Non-pigmented ciliary epithelial cell (primary cell): ENCODE data around the gene SYCP2.

ENCODE experiments used
- DNase-seq: peaks from one replicate; pipeline ENCODE4 v3.0.0-alpha.2; 2010; ENCODE audit warnings: low read depth

The SYCP2 gene

DNA sequence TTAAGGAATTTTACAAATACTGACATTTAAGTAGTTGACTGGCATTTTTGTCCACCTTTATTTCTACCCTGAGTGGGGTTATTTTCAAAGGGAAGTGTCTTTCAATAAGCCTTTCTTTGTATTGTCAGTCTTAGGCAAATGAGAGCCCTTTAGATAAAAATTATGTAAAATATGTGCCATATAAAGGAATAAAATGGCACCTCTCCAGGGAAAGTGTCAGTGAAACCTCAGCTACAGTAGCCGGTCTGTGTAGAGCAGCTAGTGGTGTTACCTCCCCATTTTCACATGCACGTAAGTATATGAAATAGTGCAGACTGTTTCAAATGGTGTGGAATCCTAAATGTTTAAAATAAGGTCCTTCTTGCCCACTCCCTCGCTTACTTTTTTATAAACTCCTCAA is 11.7 kb upstream of the SYCP2 start:
- DNase-seq, result no peak

DNA sequence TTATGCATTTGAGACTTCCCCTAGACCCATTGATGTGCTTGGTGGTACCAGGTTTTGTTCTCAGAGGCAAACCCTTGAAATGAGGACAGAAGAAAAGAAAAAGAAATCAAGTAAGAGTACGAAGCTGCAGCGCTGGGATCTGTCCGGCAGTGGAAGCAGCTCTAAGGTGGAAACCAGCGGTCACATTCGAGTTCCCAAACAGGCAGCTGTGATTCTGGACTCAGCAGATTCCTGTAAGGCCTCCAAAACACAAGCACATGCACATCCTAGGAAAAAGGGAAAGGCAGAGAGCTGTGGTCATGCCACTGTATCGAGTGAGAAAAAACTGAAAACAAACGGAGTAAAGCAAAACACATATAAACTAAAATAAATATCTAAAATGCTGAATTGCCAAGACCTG is 11.3 kb upstream of the SYCP2 start:
- DNase-seq, result no peak

DNA sequence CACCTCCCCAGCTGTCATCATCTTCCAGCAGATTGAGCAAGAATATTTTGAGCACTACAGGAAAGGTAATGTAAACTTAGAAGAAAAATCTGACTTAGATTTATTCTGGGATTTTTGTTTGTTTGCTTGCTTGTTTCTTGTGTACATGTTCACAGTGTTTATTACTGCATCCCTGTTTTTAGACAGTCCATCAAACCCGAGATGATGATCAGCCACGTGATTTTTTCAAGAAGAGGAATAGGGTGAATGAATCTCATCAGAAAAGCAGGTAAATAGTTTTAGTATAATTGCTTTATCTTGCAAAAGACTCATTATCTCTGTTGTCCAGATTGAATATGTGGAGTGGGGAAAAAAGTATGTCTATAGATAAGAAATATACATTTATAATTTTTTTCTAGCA is 8.8 kb upstream of the SYCP2 start:
- DNase-seq, result no peak

DNA sequence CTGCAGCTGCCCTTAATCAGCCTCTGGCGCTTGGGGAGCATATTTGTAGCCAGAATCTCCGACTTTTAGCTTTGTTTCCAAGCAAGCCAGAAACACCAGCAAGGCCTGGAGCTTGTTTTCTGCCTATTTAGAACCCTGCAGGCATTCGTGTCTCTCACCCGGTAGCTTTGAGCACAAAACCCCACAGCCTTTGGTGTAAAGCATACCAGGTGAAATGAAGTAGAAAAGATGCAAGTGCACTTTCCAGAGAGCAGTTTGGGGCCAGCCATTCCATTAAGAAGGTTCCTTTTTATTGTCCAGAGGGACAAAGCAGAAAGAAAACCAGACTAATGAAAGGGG is 7.5 kb upstream of the SYCP2 start:
- DNase-seq, result no peak

DNA sequence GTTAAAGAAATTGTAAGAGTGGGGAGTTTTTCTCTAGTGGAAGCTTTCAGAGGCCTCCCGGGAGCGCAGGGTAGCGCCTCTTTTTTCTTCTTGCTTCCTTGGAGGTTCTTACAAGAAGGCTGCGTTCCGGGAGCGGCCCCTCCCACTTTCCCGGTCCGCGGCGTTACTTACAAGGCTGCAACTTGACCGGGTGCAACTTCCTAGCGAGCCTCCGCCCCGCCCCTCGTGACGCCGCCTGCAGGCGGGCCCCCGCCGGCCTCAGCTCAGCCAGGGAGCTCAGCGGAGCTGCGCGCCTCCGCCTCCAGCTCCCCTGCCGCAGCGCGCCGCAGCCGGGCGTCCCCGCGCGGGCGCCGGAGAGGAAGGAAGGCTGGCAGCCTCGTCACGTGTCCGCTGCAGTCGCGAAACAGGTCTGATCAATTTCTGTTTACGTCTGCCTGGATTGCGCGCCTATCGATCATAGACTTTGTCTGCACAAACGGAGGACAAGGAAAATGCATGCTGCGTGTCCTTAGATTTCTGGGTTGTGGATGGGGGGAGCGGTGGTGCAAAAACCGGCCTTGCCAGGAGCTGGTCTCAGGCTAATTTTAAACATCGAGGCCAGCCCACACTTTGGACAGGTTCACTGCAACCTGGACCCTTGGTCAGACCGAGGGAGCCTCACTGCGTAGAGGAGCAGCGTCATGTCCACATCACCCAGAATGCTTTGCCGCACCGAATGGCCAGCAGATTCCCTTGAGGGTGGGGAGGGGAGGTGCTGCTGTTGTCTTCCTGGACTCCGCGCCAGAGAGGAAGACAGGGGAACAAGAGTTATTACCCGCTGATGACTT is 6.9 kb upstream of the SYCP2 start, which contains the start of the genes FAM217B and PPP1R3D:
Gene FAM217B (plus strand): TSS at position 261 of the 827 bp plus-strand sequence. CDS start 3,555 bp downstream, outside the sequence.
Gene PPP1R3D (minus strand): TSS at position 177 of the 827 bp plus-strand sequence. CDS start 374 bp downstream, outside the sequence.
- DNase-seq, result peak; percentile 84

DNA sequence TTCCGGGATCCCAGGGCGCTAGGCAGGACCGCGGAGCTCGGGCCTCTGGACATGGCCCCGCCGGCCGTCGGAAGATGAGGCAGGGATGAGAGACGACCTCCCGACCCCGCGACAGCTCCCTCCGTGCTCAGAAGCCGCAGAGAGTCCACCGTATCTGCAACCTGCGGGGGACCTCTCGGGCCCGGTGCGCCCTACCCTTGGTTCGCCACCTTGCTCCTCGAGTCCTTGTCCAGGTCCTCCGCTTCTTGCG is 6.4 kb upstream of the SYCP2 start:
- DNase-seq, result no peak

DNA sequence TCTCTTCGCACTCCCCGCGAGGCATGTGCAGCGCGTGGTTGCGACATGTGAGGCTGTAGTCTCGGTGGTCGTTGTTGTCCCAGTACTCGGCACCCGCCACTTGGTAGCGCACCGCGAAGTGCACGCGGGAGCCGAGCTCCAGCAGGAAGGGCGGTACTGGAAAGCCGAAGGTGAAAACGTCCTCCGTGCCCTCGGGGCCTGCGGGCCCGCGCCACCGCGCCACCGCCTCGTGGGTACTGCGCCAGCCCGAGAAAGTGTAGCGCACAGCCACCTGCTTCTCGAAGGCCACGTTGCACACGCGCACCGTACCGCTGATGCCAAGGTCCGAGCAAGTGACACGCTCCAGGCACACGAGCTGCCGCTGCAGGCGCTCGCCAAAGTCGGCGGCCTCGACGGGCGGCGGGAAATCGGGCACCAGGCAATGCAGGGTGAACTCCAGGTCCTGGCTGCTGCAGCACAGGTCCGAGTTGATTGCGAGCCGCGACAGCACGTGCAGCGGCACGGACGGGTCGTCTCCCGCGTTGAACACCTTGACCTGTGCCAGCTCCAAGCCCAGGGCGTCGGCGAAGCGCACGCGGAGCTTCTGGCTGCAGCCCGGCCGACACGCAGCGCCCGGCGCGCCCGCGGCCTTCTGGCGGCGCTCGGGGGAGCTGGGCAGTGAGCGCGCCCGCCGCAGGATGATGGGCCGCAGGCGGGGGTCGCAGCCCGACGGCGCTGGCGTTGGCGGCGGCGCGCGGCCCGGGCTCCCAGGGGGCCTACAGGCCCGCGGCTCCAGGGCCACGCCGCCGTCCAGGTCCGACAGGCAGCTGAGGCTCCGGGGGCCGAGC is 5.8 kb upstream of the SYCP2 start:
- no peak for DNase-seq

DNA sequence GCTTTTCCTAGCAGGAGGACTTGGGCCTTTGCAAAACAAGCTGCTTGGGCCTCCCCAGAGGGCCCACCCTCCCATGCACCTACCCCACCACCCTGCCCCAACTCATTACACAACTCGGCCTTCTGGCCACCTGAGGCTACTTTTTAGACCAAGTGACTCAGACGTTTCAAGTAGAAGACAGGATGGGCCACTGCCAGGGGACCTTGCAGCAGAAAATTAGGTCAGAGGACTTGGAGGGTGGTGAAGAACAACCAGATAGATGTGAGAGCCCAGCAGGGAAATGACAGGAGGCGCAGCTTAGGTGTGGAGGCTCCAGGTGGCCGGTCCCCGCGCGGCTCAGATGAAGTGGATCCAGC is 5.2 kb upstream of the SYCP2 start:
- DNase-seq, result no peak

DNA sequence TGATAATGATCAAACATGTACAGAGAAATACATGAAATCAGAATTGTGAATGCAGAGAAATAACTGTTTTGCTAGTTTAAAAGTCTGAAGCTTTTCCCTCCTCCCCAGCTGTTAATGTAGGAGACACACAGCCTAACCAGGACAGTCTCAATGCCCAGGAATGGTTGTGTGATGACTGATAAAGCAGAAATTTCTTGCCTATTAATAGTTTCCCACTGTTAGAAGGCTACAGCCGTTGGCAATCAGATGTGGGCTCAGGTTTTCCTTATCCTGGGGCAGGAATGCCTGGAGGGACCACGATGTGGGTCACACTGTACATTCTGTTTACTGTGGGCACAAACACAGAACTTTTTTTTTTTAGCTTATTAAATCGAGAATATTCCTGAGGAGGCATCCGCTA is 4.8 kb upstream of the SYCP2 start:
- no peak for DNase-seq

DNA sequence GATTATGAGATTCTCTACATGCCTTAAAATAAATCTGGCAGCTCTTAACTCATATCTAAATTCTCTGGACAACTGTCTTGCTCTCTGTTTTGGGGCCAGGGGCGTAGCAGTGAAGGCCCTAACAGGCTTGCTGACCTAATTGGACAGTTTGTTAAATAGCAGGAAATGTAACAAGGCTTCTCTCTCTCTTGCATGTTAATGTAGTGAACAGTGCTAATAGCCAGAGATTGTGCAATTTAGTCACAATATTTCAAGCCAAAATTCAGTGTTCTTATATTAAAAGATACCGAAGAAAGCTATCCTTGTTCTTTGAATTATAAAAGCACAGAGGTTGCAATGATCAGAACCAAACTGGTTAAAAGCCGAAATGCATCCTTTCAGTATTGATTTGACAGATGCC is 3.7 kb upstream of the SYCP2 start:
- DNase-seq, result no peak

DNA sequence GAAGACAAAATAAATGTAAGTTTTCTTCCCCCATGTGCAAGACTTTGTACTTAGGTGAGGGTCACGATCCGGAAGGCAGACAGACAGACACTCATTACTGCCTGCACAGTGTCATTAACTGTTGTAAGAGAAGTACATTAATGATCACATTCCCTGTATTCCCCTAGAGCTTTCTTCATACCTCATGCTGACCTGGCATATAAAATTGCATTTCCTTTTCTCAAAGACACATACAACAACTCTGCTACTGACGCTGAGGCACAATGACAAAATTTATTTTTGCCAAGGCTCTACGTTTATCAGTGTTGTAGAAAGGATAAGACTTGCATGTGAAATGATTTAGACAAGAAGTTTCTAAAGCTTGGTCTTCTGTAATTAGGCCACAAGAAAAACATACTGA is 3.0 kb upstream of the SYCP2 start:
- DNase-seq, result no peak

DNA sequence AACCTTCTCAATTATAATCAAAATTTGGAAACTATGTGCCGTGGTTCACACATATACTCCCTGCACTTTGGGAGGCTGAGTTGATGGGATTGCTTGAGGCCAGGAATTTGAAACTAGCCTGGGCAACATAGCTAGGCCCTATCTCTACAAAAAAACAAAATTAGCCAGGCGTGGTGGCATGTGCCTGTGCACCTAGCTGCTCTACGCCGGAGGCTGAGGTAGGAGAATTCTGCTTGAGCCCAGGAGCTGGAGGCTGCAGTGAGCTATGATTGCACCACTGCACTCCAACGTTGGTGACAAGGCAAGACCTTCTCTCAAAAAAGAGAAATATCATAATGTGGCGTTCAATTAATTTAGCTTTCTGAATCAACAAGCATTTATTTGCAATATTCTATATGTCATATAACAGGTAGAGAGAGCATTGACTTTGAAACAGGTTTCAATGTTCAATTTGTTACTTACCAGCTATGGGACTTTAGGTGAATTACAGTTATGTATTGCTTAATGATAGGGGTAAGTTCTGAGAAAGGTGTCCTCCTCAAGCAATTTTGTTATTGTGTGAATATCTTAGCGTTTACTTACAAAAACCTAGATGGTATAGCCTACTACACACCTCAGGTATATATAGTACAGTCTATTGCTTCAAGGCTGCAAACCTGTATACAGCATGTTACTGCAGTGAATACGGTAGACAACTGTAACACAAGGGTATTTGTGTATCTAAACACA is 2.2 kb upstream of the SYCP2 start:
- DNase-seq, result no peak

DNA sequence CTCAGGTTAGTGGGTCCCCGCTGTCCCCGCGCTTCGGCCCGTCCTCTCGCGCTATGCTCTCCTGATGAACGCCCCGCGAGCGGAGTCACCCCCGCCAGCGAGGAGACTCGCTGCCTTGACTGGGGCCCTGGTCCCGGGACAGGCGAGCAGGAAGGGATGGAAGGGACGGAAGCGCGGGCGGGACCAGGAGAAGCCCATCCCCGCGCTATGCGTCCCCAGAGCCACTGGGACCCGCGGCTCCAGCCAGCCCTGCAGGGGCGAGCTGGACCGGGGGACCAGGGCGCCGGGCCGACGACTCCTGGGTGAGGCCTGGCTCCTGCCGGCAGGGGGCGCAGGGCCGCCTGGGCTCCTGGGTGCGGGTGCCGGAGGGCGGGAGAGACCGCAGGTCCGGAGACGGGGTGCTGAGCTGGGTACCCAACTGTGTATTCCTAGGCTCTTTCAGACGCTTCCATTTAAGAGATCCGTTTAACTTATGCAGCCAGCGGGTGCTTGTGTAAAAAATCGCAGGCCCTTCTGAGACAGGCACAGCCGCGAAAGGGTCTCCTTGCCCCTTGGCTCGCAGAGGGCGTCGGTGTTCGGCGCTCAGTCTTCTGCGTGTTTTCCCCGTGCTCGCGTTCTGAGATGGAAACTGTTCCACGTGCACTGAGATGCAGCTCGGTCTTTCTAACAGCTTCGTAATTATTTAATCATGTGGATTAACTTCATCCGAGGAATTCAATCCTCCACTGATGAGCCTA is 580 bp upstream of the SYCP2 start:
- DNase-seq, result peak; percentile 14

DNA sequence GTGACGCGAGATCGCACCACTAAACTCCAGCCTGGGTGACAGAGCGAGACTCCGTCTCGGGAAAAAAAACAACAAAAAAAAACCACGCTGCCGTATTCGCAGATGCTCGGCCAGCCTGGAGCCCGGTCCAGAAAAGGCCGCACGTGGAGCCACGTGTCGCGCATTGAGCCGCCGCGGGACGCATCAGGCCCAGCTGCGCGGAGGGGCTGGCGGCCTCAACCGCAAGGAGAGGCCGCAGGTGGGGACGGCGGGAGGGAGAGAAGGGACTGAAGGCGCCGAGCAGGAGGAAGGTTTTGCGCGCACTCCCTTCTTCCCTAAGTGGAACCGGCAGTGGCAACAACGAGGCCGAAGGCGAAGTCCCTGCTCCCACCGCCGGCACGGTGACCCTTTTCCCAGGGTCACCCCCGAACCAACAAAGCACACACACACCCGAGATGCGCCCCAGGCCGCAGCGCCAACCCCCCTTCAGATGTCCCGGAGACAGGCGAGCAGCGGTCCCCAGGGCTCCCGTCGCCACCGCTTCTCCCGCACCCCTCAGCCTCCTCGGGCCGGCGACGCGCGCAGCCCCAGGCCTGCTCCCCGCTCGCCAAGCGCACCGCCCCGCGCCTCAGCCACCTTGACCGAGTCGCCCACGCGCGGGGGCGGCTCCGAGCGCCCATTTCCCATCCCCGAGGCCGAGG is 681 bp downstream of the SYCP2 start:
- DNase-seq, result no peak

DNA sequence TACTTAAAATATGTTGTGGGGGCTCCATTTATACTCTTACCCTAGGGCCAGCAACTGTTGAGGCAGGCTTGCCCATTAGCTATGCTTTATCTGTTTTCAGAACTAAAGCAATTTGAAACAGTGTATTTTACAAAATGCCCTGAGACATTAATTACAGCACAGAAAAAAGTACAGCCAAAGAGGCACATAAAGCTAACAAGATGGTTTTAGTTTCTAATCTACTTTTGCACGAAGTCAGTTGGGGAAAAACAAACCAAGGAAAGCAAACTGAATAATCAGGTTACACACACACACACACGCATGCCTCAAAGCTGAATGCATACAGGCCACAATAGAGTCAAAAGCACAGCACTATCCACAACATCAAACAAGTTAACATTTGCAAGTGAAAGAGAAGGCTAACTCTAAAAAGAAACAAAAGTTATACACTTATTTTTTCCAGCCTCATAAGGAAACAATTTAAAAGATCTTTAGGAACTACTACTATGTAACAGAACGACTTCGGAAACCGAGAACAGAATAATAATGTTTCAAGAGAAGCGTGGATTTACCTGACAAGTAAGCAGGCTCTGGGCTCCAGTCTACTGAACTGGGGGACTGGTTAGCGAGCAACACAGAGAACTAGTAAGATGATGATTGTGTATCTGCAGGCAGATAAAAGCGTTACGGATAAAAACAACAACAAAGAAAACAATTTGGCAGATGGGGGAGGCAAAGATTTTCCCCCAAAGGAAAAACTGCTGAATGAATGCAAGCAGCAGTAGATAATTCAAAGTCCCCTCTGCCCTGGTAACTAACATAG is 1.7 kb downstream of the SYCP2 start:
- DNase-seq, result no peak

DNA sequence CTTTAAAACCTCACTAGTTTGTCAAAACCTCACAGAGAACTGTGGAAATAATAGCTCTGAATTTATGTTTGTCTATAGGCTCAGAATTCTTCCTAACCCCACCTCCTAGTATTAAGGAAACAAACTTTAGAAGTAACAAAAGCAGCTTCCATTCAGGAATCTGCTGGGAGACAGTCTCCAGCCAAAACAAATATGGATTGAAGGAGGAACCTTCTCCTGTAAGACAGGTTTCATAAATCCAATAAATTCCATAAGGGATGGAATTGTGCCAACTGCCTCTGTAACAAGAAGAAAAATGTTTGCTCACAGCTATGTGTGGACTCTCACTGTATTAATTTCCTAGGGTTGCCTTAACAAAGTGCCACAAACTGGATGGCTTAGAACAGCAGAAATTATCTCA is 7.5 kb downstream of the SYCP2 start:
- no peak for DNase-seq

DNA sequence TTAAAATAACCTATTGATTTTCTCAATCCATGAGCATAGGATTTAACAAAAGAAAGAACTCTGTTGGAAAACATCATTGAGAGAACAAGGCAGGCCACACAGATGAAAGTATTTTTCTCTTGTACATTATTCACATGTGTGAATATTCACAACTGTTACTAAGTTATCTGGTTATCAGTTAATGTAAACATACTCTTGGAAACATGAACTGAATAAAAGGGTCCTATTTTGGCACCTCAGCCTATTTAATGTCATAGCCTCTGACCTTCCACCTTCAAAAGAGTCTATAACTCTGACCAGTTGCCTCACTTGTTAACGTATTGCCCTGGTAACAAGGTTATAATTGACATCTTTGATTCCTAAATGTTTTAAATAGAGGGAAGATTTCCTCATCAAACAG is 8.1 kb downstream of the SYCP2 start:
- DNase-seq, result no peak

DNA sequence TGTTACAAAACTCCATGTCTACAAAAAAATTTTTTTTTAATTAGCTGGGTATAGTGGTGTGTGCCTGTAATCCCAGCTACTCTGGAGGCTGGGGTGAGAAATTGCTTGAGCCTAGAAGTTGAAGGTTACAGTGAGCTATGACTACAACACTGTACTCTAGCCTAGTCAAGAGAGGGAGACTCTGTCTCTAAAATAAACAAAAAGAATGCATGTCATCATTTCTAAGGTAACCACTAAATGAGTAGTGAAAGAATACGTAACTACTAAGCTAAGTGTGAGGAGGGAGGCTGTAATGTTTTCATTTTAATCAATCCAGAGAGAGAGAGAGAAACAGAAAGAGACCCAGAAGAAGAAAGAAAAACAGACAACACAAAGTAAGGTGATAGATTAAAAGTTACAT is 9.9 kb downstream of the SYCP2 start:
- DNase-seq, result no peak

DNA sequence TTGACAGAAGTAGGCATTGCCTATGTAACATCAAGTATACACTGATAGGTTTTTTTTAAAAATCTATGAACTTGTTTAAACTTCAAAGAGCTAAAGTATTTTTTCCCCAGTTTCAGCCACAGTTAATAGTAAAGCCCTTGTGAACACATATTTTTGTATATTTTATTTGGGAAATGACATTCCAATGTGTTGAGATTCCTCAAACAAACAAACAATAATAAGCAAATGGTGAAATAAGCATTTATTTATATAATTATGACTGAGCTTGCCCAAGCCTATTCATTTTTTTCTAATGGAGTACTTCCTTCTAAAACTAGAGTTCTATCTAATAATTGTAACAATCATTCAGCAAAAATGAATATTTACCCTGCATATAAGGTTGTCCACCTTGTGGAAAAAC is 12.5 kb downstream of the SYCP2 start:
- no peak for DNase-seq

DNA sequence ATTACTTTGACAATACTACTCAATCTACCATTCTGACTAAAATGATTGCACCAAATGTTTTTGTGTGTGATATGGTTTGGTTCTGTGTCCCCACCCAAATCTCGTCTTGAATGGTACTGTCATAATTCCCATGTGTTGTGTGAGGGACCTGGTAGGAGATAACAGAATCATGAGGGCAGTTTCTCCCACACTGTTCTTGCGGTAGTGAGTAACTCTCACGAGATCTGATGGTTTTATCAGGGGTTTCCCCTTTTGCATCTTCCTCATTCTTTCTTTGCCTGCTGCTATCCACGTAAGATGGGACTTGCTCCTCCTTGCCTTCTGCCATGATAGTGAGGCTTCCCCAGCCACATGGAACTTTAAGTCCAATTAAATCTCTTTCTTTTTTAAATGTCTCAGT is 20.8 kb downstream of the SYCP2 start:
- no peak for DNase-seq

DNA sequence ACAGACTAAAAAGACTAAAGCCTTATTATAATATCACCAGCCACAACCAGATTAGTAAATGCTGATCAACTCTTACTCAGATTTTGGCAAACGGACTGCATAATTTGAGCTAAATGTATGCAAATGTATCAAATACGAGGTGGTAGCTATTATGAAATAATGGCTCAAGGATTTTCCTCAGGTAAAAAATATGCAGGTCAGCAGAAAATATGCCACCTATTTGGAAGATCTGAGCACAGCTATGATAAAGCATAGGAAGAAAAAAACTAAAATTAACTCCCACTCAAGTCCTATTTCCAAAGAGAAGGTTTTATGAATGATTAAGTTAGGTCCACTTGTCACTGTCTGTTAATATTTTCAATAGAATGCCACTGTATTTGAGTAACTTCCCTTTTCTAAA is 22.4 kb downstream of the SYCP2 start:
- no peak for DNase-seq
